ENCODE data around the gene IL34. TPM values are rescaled to one million over a fixed set of nuclear protein-coding genes. Genes with fewer than 3 reads are reported as not detected.

IL34 gene
- total and polyA plus RNA-seq, 2 of the 13 experiments (the other 11 are each of a cell fraction or from before 2014, with no cell fraction given): 1.2 to 1.3 TPM

DNA sequence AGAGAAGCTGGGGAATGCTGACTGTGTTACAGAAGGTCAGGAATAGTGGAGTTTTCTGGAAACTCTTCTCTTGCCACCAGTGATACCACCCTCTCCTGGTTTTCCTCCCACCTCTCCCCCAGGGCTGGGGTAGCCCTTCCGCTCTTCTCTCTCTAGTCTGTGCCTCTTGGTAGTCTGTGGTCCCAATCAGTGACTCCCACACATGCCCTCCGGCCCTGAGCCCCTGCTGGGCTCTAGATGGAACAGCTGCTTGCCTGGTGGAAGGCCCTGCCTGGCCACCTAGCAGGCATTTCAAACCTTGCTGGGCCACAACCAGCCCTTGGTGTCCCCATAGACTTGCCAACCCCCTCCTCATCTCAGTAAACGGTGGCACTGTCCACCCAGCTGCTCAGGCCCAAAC lies 54.7 kb downstream of the IL34 start:
- BruUV-seq (replicated peaks): no TSS peak
- in situ Hi-C loops (cut with HindIII; ENCODE audit: extremely low pct_ligation_motif_present, low pct_unique_long_range_greater_than_20kb) (no loop called here), intact Hi-C loops (cut with micrococcal nuclease; ENCODE audit: unreplicated experiment) (no loop called here)
- ATAC-seq: peak; percentile 5; the same call in 1 of the 3 replicates
- TF ChIP-seq NFKB2 (CRISPR knock-in tag; IDR thresholded peaks at IDR 0.05; ENCODE audit: borderline replicate concordance) (0 out of 2 replicates have a peak, but pooled peaks have one; percentile 45), SRSF1 (optimal IDR thresholded peaks at IDR 0.05; ENCODE audit: low read depth, low read length) (peak; percentile 33), ZNF12 (CRISPR knock-in tag; IDR thresholded peaks at IDR 0.05) (no peak)
- no peak for FAIRE-seq
- no peak overlapping the region for H3K4me3 ChIP-seq (replicated peaks in 1 of 3; ENCODE audit: insufficient read depth in 1 of 3, low read depth in 2 of 3, low read length in 3 of 3)
- H2AFZ ChIP-seq (ENCODE audit: low read length): no peak overlapping the region
- 96% methylated on average over 2 of the region's 3 CpGs for WGBS (ENCODE audit: low lambda C conversion rate)
- H3K9me3 ChIP-seq (ENCODE audit: low read length): no peaks in the 10 kb centered on the region
- H4K20me1 ChIP-seq (ENCODE audit: insufficient read depth, low read length): no peaks in the 10 kb centered on the region
- ChIA-PET POLR2A (interaction anchor here (1.1 kb wide), 1 partner anchor 24 kb away, joined by 3 read pairs; no protein-coding TSS in a partner anchor), CTCF (ENCODE audit: low intra/inter-chr PET ratio, low total read pairs) (no interaction called here)
- peaks cover 54% of the 10 kb centered on the region for H3K4me1 ChIP-seq (ENCODE audit: insufficient read depth, low read length)
- H3K79me2 ChIP-seq (ENCODE audit: insufficient read depth, low read length): no peaks in the 10 kb centered on the region
- no peak overlapping the region for H3K27ac ChIP-seq (ENCODE audit: extremely low read length, insufficient read depth, low read length)
- DNase-seq (ENCODE audit: low spot score): no peak
- no peak overlapping the region for H3K4me2 ChIP-seq (ENCODE audit: low read depth, low read length)
- no peaks in the 10 kb centered on the region for H3K27me3 ChIP-seq (ENCODE audit: control insufficient read depth in 1 of 2, insufficient read depth in 2 of 2, low read length in 2 of 2)
- no peak overlapping the region for H3K9ac ChIP-seq (ENCODE audit: insufficient read depth, low read depth, low read length)
- H3K36me3 ChIP-seq (replicated peaks in 1 of 2; ENCODE audit: control insufficient read depth in 1 of 2, insufficient read depth in 2 of 2, low read length in 2 of 2): peaks cover 5 to 8% of the 10 kb centered on the region in 2 experiments; a peak in 2 of 5 replicates

DNA sequence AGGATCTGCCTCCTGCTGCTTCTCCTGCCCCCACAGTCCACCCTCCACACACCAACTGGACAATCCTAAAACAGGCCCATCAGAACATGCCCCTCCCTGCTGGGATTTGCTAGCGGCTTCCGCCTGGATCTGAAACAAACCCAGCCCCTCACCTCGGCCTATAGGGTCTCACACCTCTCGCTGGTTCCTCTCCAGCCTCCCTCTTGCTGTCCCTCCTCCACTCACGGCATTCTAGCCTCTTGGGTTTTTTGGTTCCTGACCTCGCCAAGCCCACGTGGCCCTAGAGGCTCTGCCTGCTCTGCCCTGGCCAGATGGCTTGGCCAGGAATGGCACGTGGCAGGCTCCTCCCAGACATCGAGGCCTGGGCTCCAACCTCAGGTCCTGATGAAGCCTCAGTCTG lies 55.2 kb downstream of the IL34 start:
- FAIRE-seq (no peak), ATAC-seq (no peak), DNase-seq (ENCODE audit: low spot score) (no peak)
- ChIA-PET CTCF (ENCODE audit: low intra/inter-chr PET ratio, low total read pairs) (no interaction called here), POLR2A (interaction anchor here (1.1 to 7.0 kb wide), 2 partner anchors 23 to 24 kb away, joined by 3 to 134 read pairs; no protein-coding TSS in a partner anchor)
- Histone ChIP-seq H3K79me2 (ENCODE audit: insufficient read depth, low read length) (no peaks in the 10 kb centered on the region), H4K20me1 (ENCODE audit: insufficient read depth, low read length) (no peaks in the 10 kb centered on the region), H2AFZ (ENCODE audit: low read length) (no peak overlapping the region), H3K4me3 (replicated peaks in 1 of 3; ENCODE audit: insufficient read depth in 1 of 3, low read depth in 2 of 3, low read length in 3 of 3) (no peak overlapping the region), H3K27ac (ENCODE audit: extremely low read length, insufficient read depth, low read length) (no peak overlapping the region), H3K9me3 (ENCODE audit: low read length) (no peaks in the 10 kb centered on the region), H3K4me2 (ENCODE audit: low read depth, low read length) (no peak overlapping the region), H3K27me3 (ENCODE audit: control insufficient read depth in 1 of 2, insufficient read depth in 2 of 2, low read length in 2 of 2) (no peaks in the 10 kb centered on the region), H3K4me1 (ENCODE audit: insufficient read depth, low read length) (peaks cover 52% of the 10 kb centered on the region), H3K36me3 (replicated peaks in 1 of 2; ENCODE audit: control insufficient read depth in 1 of 2, insufficient read depth in 2 of 2, low read length in 2 of 2) (peaks cover 5 to 8% of the 10 kb centered on the region in 2 experiments; a peak in 2 of 5 replicates), H3K9ac (ENCODE audit: insufficient read depth, low read depth, low read length) (no peak overlapping the region; the same call in 1 of the 2 replicates)
- 94% methylated on average over 9 of the region's 9 CpGs for WGBS (ENCODE audit: low lambda C conversion rate)
- TF ChIP-seq ZNF546 (CRISPR knock-in tag; conservative IDR thresholded peaks at IDR 0.05): no peak
- no peak for TF ChIP-seq KLF12 (CRISPR knock-in tag; IDR thresholded peaks at IDR 0.05; ENCODE audit: borderline replicate concordance)
- TF ChIP-seq ZNF883 (CRISPR knock-in tag; IDR thresholded peaks at IDR 0.05; ENCODE audit: not compliant biosample characterization): no peak
- 0 out of 2 replicates have a peak, but pooled peaks have one; percentile 13 for TF ChIP-seq SALL1 (CRISPR knock-in tag; IDR thresholded peaks at IDR 0.05)
- BruUV-seq (replicated peaks): no TSS peak
- intact Hi-C loops (cut with micrococcal nuclease; ENCODE audit: unreplicated experiment) (no loop called here), in situ Hi-C loops (cut with HindIII; ENCODE audit: extremely low pct_ligation_motif_present, low pct_unique_long_range_greater_than_20kb) (no loop called here)
